HG02642 (cell line): Measurements from ENCODE around the gene TMEM183A.
A peak's percentile ranks its signal among the peaks of the same experiment; 100 is the strongest.

Experiments
- ATAC-seq: cut with Tn5 transposase; IDR thresholded peaks from one replicate; pipeline ENCODE4 v1.9.1; 2021; ENCODE audit warnings: mild to moderate bottlenecking; ENCODE audit not compliant: unreplicated experiment, poor library complexity

The TMEM183A gene

GRCh38 chr1:203006948-203007871, at the start of gene TMEM183A:
Gene TMEM183A (plus strand): TSS chr1:203007374. CDS start chr1:203007466, 92 bp downstream.
- ATAC-seq = peak; percentile 97

- ATAC-seq = peak; percentile 98
Observed at GRCh38 chr1:202957733-202958543, 49.2 kb upstream of the TMEM183A start, which contains the start of gene ADIPOR1. Gene ADIPOR1 (minus strand): TSS chr1:202958312. CDS start chr1:202951070, 7,242 bp downstream.

- no peak for ATAC-seq
Observed at GRCh38 chr1:202958544-202959275, 48.5 kb upstream of the TMEM183A start.

- no peak for ATAC-seq
Observed at GRCh38 chr1:202959276-202959620, 47.9 kb upstream of the TMEM183A start.

GRCh38 chr1:202961220-202961880, 45.8 kb upstream of the TMEM183A start:
- ATAC-seq = no peak

- no peak for ATAC-seq
Observed at GRCh38 chr1:202964791-202965410, 42.3 kb upstream of the TMEM183A start.

- ATAC-seq = no peak
Observed at GRCh38 chr1:202965422-202965821, 41.8 kb upstream of the TMEM183A start.

- no peak for ATAC-seq
Observed at GRCh38 chr1:202966006-202966898, 40.9 kb upstream of the TMEM183A start.

- peak; percentile 11 for ATAC-seq
Observed at GRCh38 chr1:202967684-202968281, 39.4 kb upstream of the TMEM183A start.

- no peak for ATAC-seq
Observed at GRCh38 chr1:202968351-202968750, 38.8 kb upstream of the TMEM183A start.

- peak; percentile 41 for ATAC-seq
Observed at GRCh38 chr1:202968895-202969295, 38.3 kb upstream of the TMEM183A start.

- no peak for ATAC-seq
Observed at GRCh38 chr1:202972046-202972445, 35.1 kb upstream of the TMEM183A start.

- ATAC-seq = no peak
Observed at GRCh38 chr1:202974856-202975255, 32.3 kb upstream of the TMEM183A start.

- no peak for ATAC-seq
Observed at GRCh38 chr1:202976633-202977032, 30.5 kb upstream of the TMEM183A start.

- ATAC-seq = no peak
Observed at GRCh38 chr1:202979459-202979858, 27.7 kb upstream of the TMEM183A start.

- ATAC-seq = no peak
Observed at GRCh38 chr1:202981939-202982338, 25.2 kb upstream of the TMEM183A start.

GRCh38 chr1:202982715-202983430, 24.3 kb upstream of the TMEM183A start:
- ATAC-seq = no peak
